Ectodermal cell (in vitro differentiated cells): ENCODE results near the gene GRIP1.

Experiments
- H3K27ac ChIP-seq: 2 replicates; pipeline ENCODE4 v1.7.0; 2013; ENCODE audit warnings: mild to moderate bottlenecking, low read depth, low read length; ENCODE audit not compliant: insufficient read depth, poor library complexity, severe bottlenecking
- H3K27me3 ChIP-seq: 2 replicates; pipeline ENCODE4 v1.7.0; 2013; ENCODE audit warnings: mild to moderate bottlenecking, low read length; ENCODE audit not compliant: insufficient read depth, control insufficient read depth, poor library complexity, severe bottlenecking
- H3K36me3 ChIP-seq: one replicate; pipeline ENCODE4 v1.7.0; 2013; ENCODE audit warnings: low read length; ENCODE audit not compliant: control insufficient read depth, insufficient read depth
- H3K4me1 ChIP-seq: one replicate; pipeline ENCODE4 v1.7.0; 2013; ENCODE audit warnings: low read length; ENCODE audit not compliant: control insufficient read depth, insufficient read depth
- H3K4me3 ChIP-seq: 2 replicates; pipeline ENCODE4 v1.7.0; 2013; ENCODE audit warnings: low read depth, low read length, control low read depth; ENCODE audit not compliant: insufficient read depth
- H3K9me3 ChIP-seq: 2 replicates; pipeline ENCODE4 v1.7.0; 2013; ENCODE audit warnings: mild to moderate bottlenecking, low read length, moderate library complexity; ENCODE audit not compliant: control insufficient read depth
- WGBS, 2 experiments: methylation state at CpG; one replicate each; pipeline ENCODE4 v1.1.7; 2013; ENCODE audit warnings: missing lambda C conversion rate in 2 of 2; 5-methylcytosine and 5-hydroxymethylcytosine counted together

The GRIP1 gene

GRCh38 chr12:66692986-66693385 is 14.1 kb upstream of the GRIP1 start:
- Histone ChIP-seq H3K9me3 (no peaks in the 10 kb centered on the region), H3K4me3 (no peak overlapping the region), H3K27me3 (no peaks in the 10 kb centered on the region), H3K4me1 (no peaks in the 10 kb centered on the region), H3K27ac (no peak overlapping the region), H3K36me3 (no peaks in the 10 kb centered on the region)
- 94 to 96% methylated on average over 4 of the region's 4 CpGs for WGBS, 2 experiments

GRCh38 chr12:66692170-66692569 is 13.3 kb upstream of the GRIP1 start:
- Histone ChIP-seq H3K4me3 (no peak overlapping the region), H3K36me3 (no peaks in the 10 kb centered on the region), H3K27me3 (no peaks in the 10 kb centered on the region), H3K4me1 (no peaks in the 10 kb centered on the region), H3K27ac (no peak overlapping the region), H3K9me3 (no peaks in the 10 kb centered on the region)
- WGBS, 2 experiments: 100% methylated on average over 1 of the region's 1 CpG; no CpG with 5 or more reads in 1 of the 2 experiments

- Histone ChIP-seq H3K9me3 (no peaks in the 10 kb centered on the region), H3K27ac (no peak overlapping the region), H3K27me3 (no peaks in the 10 kb centered on the region), H3K4me3 (no peak overlapping the region), H3K36me3 (no peaks in the 10 kb centered on the region), H3K4me1 (no peaks in the 10 kb centered on the region)
- WGBS, 2 experiments: 74 to 79% methylated on average over 8 of the region's 8 CpGs
These were observed 10.1 kb upstream of the GRIP1 start for GRCh38 chr12:66688846-66689439.

- Histone ChIP-seq H3K4me3 (no peak overlapping the region), H3K4me1 (peaks cover 7% of the 10 kb centered on the region), H3K36me3 (no peaks in the 10 kb centered on the region), H3K27me3 (no peaks in the 10 kb centered on the region), H3K27ac (no peak overlapping the region), H3K9me3 (no peaks in the 10 kb centered on the region)
- WGBS, 2 experiments: 85 to 90% methylated on average over 6 of the region's 6 CpGs
These were observed 5.3 kb upstream of the GRIP1 start for GRCh38 chr12:66684222-66684621.

- Histone ChIP-seq H3K4me3 (no peak overlapping the region), H3K27me3 (no peaks in the 10 kb centered on the region), H3K4me1 (peaks cover 11% of the 10 kb centered on the region)
These were observed 4.9 kb upstream of the GRIP1 start for GRCh38 chr12:66683822-66684221.

GRCh38 chr12:66683073-66683472 is 4.2 kb upstream of the GRIP1 start:
- H3K9me3 ChIP-seq: no peaks in the 10 kb centered on the region
- peaks cover 14% of the 10 kb centered on the region for H3K4me1 ChIP-seq
- H3K36me3 ChIP-seq: no peaks in the 10 kb centered on the region
- WGBS, 2 experiments: 92 to 94% methylated on average over 6 of the region's 6 CpGs
- H3K4me3 ChIP-seq: no peak overlapping the region
- H3K27ac ChIP-seq: no peak overlapping the region
- H3K27me3 ChIP-seq: no peaks in the 10 kb centered on the region

More at GRCh38 chr12:66683822-66684221, 4.9 kb upstream of the GRIP1 start:
- Histone ChIP-seq H3K9me3 (no peaks in the 10 kb centered on the region), H3K27ac (no peak overlapping the region), H3K36me3 (no peaks in the 10 kb centered on the region)
- 96 to 97% methylated on average over 3 of the region's 3 CpGs for WGBS, 2 experiments

GRCh38 chr12:66679461-66680084 is 697 bp upstream of the GRIP1 start:
- Histone ChIP-seq H3K27ac (no peak overlapping the region), H3K27me3 (no peaks in the 10 kb centered on the region), H3K4me1 (peaks cover 14% of the 10 kb centered on the region), H3K9me3 (no peaks in the 10 kb centered on the region), H3K36me3 (no peaks in the 10 kb centered on the region), H3K4me3 (no peak overlapping the region)
- WGBS, 2 experiments: 80 to 86% methylated on average over 5 to 7 of the region's 7 CpGs

- Histone ChIP-seq H3K27ac (no peak overlapping the region), H3K36me3 (no peaks in the 10 kb centered on the region), H3K4me3 (no peak overlapping the region), H3K9me3 (no peaks in the 10 kb centered on the region), H3K27me3 (no peaks in the 10 kb centered on the region), H3K4me1 (peaks cover 14% of the 10 kb centered on the region)
These were observed 2.6 kb downstream of the GRIP1 start for GRCh38 chr12:66676241-66676640.

- Histone ChIP-seq H3K27me3 (no peaks in the 10 kb centered on the region), H3K4me1 (peaks cover 11% of the 10 kb centered on the region), H3K27ac (no peak overlapping the region), H3K4me3 (no peak overlapping the region), H3K9me3 (no peaks in the 10 kb centered on the region), H3K36me3 (no peaks in the 10 kb centered on the region)
- 61 to 66% methylated on average over 4 of the region's 4 CpGs for WGBS, 2 experiments
These were observed 4.3 kb downstream of the GRIP1 start for GRCh38 chr12:66674495-66675122.

GRCh38 chr12:66669541-66669940 is 9.3 kb downstream of the GRIP1 start:
- Histone ChIP-seq H3K27ac (no peak overlapping the region), H3K27me3 (no peaks in the 10 kb centered on the region), H3K36me3 (no peaks in the 10 kb centered on the region), H3K4me3 (no peak overlapping the region), H3K9me3 (no peaks in the 10 kb centered on the region), H3K4me1 (no peaks in the 10 kb centered on the region)
- WGBS, 2 experiments: 92% methylated on average over 1 of the region's 2 CpGs; no CpG with 5 or more reads in 1 of the 2 experiments
